Ovary (tissue), 9 donors: Measurements from ENCODE around the gene TESPA1. TPM values are rescaled to one million over a fixed set of nuclear protein-coding genes. Genes with fewer than 3 reads are reported as not detected.

Experiments
- DNase-seq, 5 donors: peaks; one replicate each; pipeline ENCODE4 v3.0.0-alpha.2; 2019 to 2020
- H3K27ac ChIP-seq, 2 donors: fragments of 200-600 bp; one replicate each; pipeline versions ENCODE4 v1.5.1 to v1.8.0; 2019 to 2022
- H3K27me3 ChIP-seq: fragments of 200-600 bp; one replicate; pipeline ENCODE4 v1.8.0; 2022
- H3K36me3 ChIP-seq: fragments of 200-600 bp; sonication (generic); one replicate; pipeline ENCODE4 v1.5.1; 2019
- H3K4me1 ChIP-seq: one replicate; pipeline ENCODE4 v1.8.1; 2013; ENCODE audit warnings: mild to moderate bottlenecking, moderate library complexity; ENCODE audit not compliant: insufficient read depth
- H3K4me3 ChIP-seq: fragments of 200-600 bp; sonication (generic); one replicate; pipeline ENCODE4 v1.5.1; 2017
- H3K9me3 ChIP-seq, 2 donors: fragments of 200-600 bp in 1 of 2; sonication (generic) in 1 of 2; one replicate each; pipeline versions ENCODE4 v1.5.1 to v1.8.1; 2013 to 2019; ENCODE audit warnings: mild to moderate bottlenecking in 1 of 2, moderate library complexity in 1 of 2
- CTCF ChIP-seq, 3 donors: fragments of 450-650 bp in 2 of 3; fragments of 200-600 bp in 1 of 3; IDR thresholded peaks; one replicate each; pipeline versions ENCODE4 v1.5.1 to v1.8.0; 2016 to 2022; ENCODE audit warnings: antibody characterized with exemption in 3 of 3, mild to moderate bottlenecking in 1 of 3
- EP300 ChIP-seq: sonication (generic); formaldehyde crosslinking; IDR thresholded peaks from one replicate; pipeline ENCODE4 v1.6.1; 2017; ENCODE audit warnings: antibody characterized with exemption
- POLR2A ChIP-seq: fragments of 450-650 bp; IDR thresholded peaks from one replicate; pipeline ENCODE4 v1.6.1; 2017; ENCODE audit warnings: antibody characterized with exemption, mild to moderate bottlenecking, moderate library complexity
- WGBS, 3 donors: extraction: QIAGEN DNeasy Blood & Tissue Kit in 1 of 3; methylation state at CpG; one replicate each; pipeline versions ENCODE4 v1.1.5 to v1.1.7; 2013 to 2017; 5-methylcytosine and 5-hydroxymethylcytosine counted together
- intact Hi-C, 4 donors: fragments of 100-400 bp; cut with DNase I; formaldehyde crosslinking; loops; one replicate each; pipeline versions ENCODE4 v1.11.0 to v1.15.1; 2022 to 2023
- polyA plus RNA-seq, 2 donors: library from polyadenylated mRNA; stranded (reverse); fragments of 200-250 nt in 1 of 2; fragments of 350-450 nt in 1 of 2; fragmentation: Illumina TruSeq in 1 of 2; extraction: RNeasy Lipid Tissue Mini Kit (QIAGEN cat#74804) in 1 of 2; gene quantifications; one replicate each; pipeline ENCODE4 v1.2.3, GENCODE V29; 2013 to 2014
- total RNA-seq, 7 donors: library from RNA; depleted of rRNA in 2 of 7; stranded (reverse); fragments of >200 nt in 2 of 7; fragmentation: NEBNext Ultra II Directional in 3 of 7; extraction: Animal tissue kit (Norgen Biotek cat#: 25700) in 3 of 7; gene quantifications; one replicate each; pipeline versions ENCODE4 v1.1.0 to v1.2.4, GENCODE V29; 2016 to 2023
- donor health status: DM: no; HTN: no; CAD: no; lungs with moderate emphysema.
- donor health status: DM: no; HTN: no; CAD: no.
- donor health status: Bipolar disorder and iron deficiency.
- donor health status: DM: yes; HTN: yes; CAD: no.
- donor health status: DM: no; HTN: no; CAD: no.
- donor health status: DM: yes; HTN: yes; CAD: no.

Gene TESPA1
- total and polyA plus RNA-seq, 9 donors, result 1.3 to 5.9 (median 3.2) TPM

DNA sequence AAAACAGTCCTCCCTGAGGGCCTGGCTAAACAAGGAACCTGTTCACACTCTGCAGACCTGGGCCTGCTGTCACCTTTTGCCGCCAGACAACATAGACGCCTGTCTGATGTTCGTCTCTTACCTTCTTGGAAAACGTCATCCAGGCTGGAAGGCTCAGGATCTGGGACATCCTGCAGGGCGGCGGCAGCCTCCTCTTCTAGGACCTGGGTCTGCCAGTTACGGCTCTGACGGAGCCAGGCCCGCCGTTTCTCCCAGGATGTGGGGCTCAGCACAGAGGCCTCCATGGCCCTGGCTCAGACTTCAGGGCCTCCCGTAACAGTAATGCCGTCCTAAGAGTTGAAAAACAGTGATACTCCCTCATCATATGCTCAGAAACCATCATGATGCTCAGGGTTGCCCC is 10.3 kb downstream of the TESPA1 start:
- Histone ChIP-seq H3K36me3 (no peaks in the 10 kb centered on the region), H3K9me3 (no peaks in the 10 kb centered on the region), H3K27me3 (no peaks in the 10 kb centered on the region), H3K4me3 (no peak overlapping the region), H3K4me1 (peaks cover 3% of the 10 kb centered on the region), H3K27ac (no peak overlapping the region)
- no peak for DNase-seq
- intact Hi-C loops, result no loop called here
- TF ChIP-seq EP300 (no peak), CTCF (IDR thresholded peaks at IDR 0.05) (no peak), POLR2A (no peak)
- WGBS, 3 donors, result 88 to 92% (median 92%) methylated on average over 12 of the region's 12 CpGs

DNA sequence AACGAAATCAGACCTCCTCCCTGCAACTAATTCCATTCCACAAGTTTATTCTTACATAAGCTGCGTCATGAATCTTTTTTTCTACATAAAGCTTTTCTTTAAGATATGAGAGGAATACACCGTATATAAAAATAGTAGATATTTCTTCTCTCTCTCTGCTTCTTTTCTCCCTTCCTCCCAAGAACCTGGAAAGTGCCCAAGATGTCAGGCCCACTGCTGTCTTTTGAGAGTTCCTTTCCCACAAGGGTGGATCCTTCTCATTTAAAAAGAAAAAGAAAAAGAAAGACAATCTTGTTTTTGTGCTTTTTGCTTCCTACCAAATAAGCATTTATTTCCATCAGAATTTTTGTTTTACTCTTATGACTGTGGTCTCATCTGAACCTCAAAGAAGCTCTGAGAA is 11.0 kb downstream of the TESPA1 start:
- 78 to 93% (median 81%) methylated on average over 3 of the region's 3 CpGs for WGBS, 3 donors
- no peaks in the 10 kb centered on the region for H3K36me3 ChIP-seq
- TF ChIP-seq POLR2A (no peak), EP300 (no peak), CTCF (IDR thresholded peaks at IDR 0.05) (no peak)
- H3K27me3 ChIP-seq, result no peaks in the 10 kb centered on the region
- no peaks in the 10 kb centered on the region for H3K9me3 ChIP-seq
- H3K4me3 ChIP-seq, result no peak overlapping the region
- DNase-seq, result no peak
- peaks cover 3% of the 10 kb centered on the region for H3K4me1 ChIP-seq
- intact Hi-C loops, result no loop called here
- H3K27ac ChIP-seq, result no peak overlapping the region

DNA sequence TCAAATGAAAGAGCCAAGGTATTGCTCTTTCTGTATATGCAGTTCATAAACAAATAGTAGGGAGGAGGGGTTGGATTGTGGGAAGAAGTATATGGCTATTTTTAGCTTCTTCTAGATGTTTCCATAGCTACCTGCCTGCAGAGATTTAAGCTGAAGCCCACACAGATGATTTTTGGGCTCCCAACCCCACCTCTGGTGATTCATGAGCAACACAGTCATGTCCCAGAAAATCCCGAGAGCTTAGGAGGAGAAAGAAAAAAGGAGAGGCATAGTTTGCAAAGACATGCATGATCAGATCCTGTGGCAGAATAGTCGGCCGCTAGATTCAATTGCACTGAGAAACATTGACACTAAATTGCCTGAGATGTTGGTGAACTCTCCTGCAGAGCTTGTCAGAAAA is 13.8 kb downstream of the TESPA1 start:
- H3K36me3 ChIP-seq, result no peaks in the 10 kb centered on the region
- no peaks in the 10 kb centered on the region for H3K27me3 ChIP-seq
- H3K4me3 ChIP-seq, result no peak overlapping the region
- WGBS, 3 donors, result 84 to 88% (median 85%) methylated on average over 3 of the region's 3 CpGs
- no peak for TF ChIP-seq CTCF (IDR thresholded peaks at IDR 0.05)
- TF ChIP-seq POLR2A, result no peak
- no peak for TF ChIP-seq EP300
- H3K4me1 ChIP-seq, result peaks cover 2% of the 10 kb centered on the region
- no peak overlapping the region for H3K27ac ChIP-seq
- no peaks in the 10 kb centered on the region for H3K9me3 ChIP-seq
- intact Hi-C loops, result no loop called here
- DNase-seq, result no peak

DNA sequence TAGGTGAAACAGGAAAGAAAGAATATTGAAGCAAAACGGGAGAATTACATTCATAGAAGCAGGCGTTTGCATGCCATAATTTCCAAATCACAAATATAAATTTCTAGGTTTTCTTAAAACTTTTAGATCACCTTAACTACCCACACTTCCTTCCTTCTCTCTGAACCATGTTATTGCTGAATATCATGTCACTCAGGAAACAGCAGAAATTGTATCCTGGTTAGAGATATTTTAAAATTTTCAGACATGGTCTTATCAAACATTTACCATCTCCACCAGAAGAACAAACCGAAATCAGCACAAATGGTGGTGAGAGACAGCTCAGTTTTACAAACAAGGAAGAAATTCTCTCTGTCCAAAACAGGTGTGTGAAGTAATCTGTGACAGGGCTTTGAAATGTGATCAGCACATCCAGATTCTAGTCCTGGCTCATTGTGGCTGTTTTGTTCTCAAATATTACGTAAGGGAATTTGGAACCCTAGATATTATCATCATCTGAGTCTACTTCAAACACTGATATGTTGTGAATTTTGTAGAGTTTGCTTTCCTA is 16.3 kb downstream of the TESPA1 start:
- intact Hi-C loops, result loop anchor here in 2 of 4 donors (10.0 kb wide), 3 partner anchors 213 to 383 kb away; partner anchors contain the start of gene PPP1R1A (in 1 of the 2)
- H3K4me1 ChIP-seq, result no peaks in the 10 kb centered on the region

More for the DNA sequence above, 16.3 kb downstream of the TESPA1 start:
- DNase-seq, result no peak
- WGBS, 3 donors, result 61 to 79% (median 73%) methylated on average over 4 of the region's 4 CpGs
- Histone ChIP-seq H3K36me3 (no peaks in the 10 kb centered on the region), H3K27me3 (no peaks in the 10 kb centered on the region), H3K9me3 (no peaks in the 10 kb centered on the region), H3K27ac (no peak overlapping the region), H3K4me3 (no peak overlapping the region)
- no peak for TF ChIP-seq EP300
- TF ChIP-seq POLR2A, result no peak
- no peak for TF ChIP-seq CTCF (IDR thresholded peaks at IDR 0.05)
